Upper lobe of left lung (tissue), 6 donors: ENCODE results near the gene UNC5C. TPM values are rescaled to one million over a fixed set of nuclear protein-coding genes. Genes with fewer than 3 reads are reported as not detected.

Experiments
- ATAC-seq, 2 donors: fragments of 200-7000 bp; cut with Tn5 transposase; one replicate each; pipeline ENCODE4 v1.9.1; 2022; ENCODE audit warnings: mild to moderate bottlenecking in 2 of 2, moderate library complexity in 2 of 2; ENCODE audit not compliant: low FRiP score in 2 of 2
- DNase-seq, 2 donors: peaks; one replicate each; pipeline ENCODE4 v3.0.0-alpha.2; 2019 to 2020
- H3K27ac ChIP-seq, 4 donors: fragments of 200-600 bp; sonication (generic); one replicate each; pipeline ENCODE4 v1.5.1; 2016 to 2019
- H3K27me3 ChIP-seq, 4 donors: fragments of 200-600 bp; sonication (generic); one replicate each; pipeline ENCODE4 v1.5.1; 2017 to 2019
- H3K36me3 ChIP-seq, 4 donors: fragments of 200-600 bp; sonication (generic); one replicate each; pipeline ENCODE4 v1.5.1; 2016 to 2019
- H3K4me1 ChIP-seq, 4 donors: fragments of 200-600 bp; sonication (generic); one replicate each; pipeline ENCODE4 v1.5.1; 2018 to 2019
- H3K4me3 ChIP-seq, 4 donors: fragments of 200-600 bp; sonication (generic); one replicate each; pipeline ENCODE4 v1.5.1; 2017 to 2019; ENCODE audit warnings: mild to moderate bottlenecking in 2 of 4, moderate library complexity in 1 of 4
- H3K9me3 ChIP-seq, 4 donors: fragments of 200-600 bp; sonication (generic); one replicate each; pipeline ENCODE4 v1.5.1; 2018 to 2019
- CTCF ChIP-seq, 6 experiments: fragments of 450-650 bp in 4 of 6; fragments of 200-600 bp in 2 of 6; sonication (generic) in 2 of 6; IDR thresholded peaks; one replicate each; pipeline ENCODE4 v1.5.1; 2016 to 2019; ENCODE audit warnings: antibody characterized with exemption in 6 of 6
- EP300 ChIP-seq, 4 donors: sonication (generic); formaldehyde crosslinking; IDR thresholded peaks; one replicate each; pipeline ENCODE4 v1.5.1; 2017; ENCODE audit warnings: antibody characterized with exemption in 4 of 4, control low read depth in 2 of 4
- POLR2A ChIP-seq, 4 donors: fragments of 450-650 bp; IDR thresholded peaks; one replicate each; pipeline ENCODE4 v1.5.1; 2016 to 2017; ENCODE audit warnings: antibody characterized with exemption in 4 of 4, mild to moderate bottlenecking in 2 of 4
- POLR2AphosphoS5 ChIP-seq, 2 donors: sonication (generic); formaldehyde crosslinking; IDR thresholded peaks; one replicate each; pipeline ENCODE4 v1.5.1; 2017; ENCODE audit warnings: antibody characterized with exemption in 2 of 2
- WGBS, 2 donors: methylation state at CpG; one replicate each; pipeline ENCODE4 v1.1.5; 2017 to 2018; 5-methylcytosine and 5-hydroxymethylcytosine counted together
- total RNA-seq, 6 donors: library from RNA; depleted of rRNA in 4 of 6; stranded (reverse); fragments of >200 nt in 4 of 6; gene quantifications; one replicate each; pipeline versions ENCODE4 v1.1.0 to v1.2.1, GENCODE V29; 2016 to 2021
- donor health status: DM: no; HTN: no; CAD: no; lungs with moderate emphysema.
- donor health status: DM: no; HTN: yes; CAD: no; lungs with severe emphysema.

The UNC5C gene
- total RNA-seq, 6 donors from 2014 or later, result 1.8 to 14.7 (median 3.2) TPM

GRCh38 chr4:95409127-95409526 lies 139.6 kb downstream of the UNC5C start:
- Histone ChIP-seq H3K4me3 (no peak overlapping the region), H3K9me3 (no peaks in the 10 kb centered on the region), H3K36me3 (no peaks in the 10 kb centered on the region), H3K27ac (no peak overlapping the region), H3K27me3 (no peaks in the 10 kb centered on the region), H3K4me1 (no peaks in the 10 kb centered on the region)
- no peak for TF ChIP-seq CTCF (IDR thresholded peaks at IDR 0.05)
- no peak for ATAC-seq
- DNase-seq, result no peak

GRCh38 chr4:95402299-95402698 lies 146.5 kb downstream of the UNC5C start:
- TF ChIP-seq POLR2A (IDR thresholded peaks at IDR 0.05), result no peak
- TF ChIP-seq POLR2AphosphoS5 (IDR thresholded peaks at IDR 0.05), result no peak
- no peak for TF ChIP-seq EP300 (IDR thresholded peaks at IDR 0.05)
- TF ChIP-seq CTCF (IDR thresholded peaks at IDR 0.05), result no peak
- Histone ChIP-seq H3K27me3 (no peaks in the 10 kb centered on the region), H3K36me3 (no peaks in the 10 kb centered on the region), H3K4me1 (no peaks in the 10 kb centered on the region), H3K9me3 (no peaks in the 10 kb centered on the region), H3K4me3 (no peak overlapping the region), H3K27ac (no peak overlapping the region)
- DNase-seq (no peak), ATAC-seq (no peak)

- no peaks in the 10 kb centered on the region for H3K4me1 ChIP-seq
- H3K36me3 ChIP-seq, result no peaks in the 10 kb centered on the region
- H3K9me3 ChIP-seq, result no peaks in the 10 kb centered on the region
- no peak for DNase-seq
- ATAC-seq, result no peak
- no peaks in the 10 kb centered on the region for H3K27me3 ChIP-seq
- TF ChIP-seq CTCF (IDR thresholded peaks at IDR 0.05) (no peak), EP300 (IDR thresholded peaks at IDR 0.05) (no peak), POLR2A (IDR thresholded peaks at IDR 0.05) (no peak), POLR2AphosphoS5 (IDR thresholded peaks at IDR 0.05) (no peak)
- no peak overlapping the region for H3K27ac ChIP-seq
- H3K4me3 ChIP-seq, result no peak overlapping the region
These were observed 150.6 kb downstream of the UNC5C start for GRCh38 chr4:95398217-95398616.

- DNase-seq (no peak), ATAC-seq (no peak)
- no peak for TF ChIP-seq POLR2A (IDR thresholded peaks at IDR 0.05)
- no peak for TF ChIP-seq EP300 (IDR thresholded peaks at IDR 0.05)
- TF ChIP-seq CTCF (IDR thresholded peaks at IDR 0.05), result no peak
- no peak for TF ChIP-seq POLR2AphosphoS5 (IDR thresholded peaks at IDR 0.05)
- no peaks in the 10 kb centered on the region for H3K4me1 ChIP-seq
- no peaks in the 10 kb centered on the region for H3K9me3 ChIP-seq
- H3K27ac ChIP-seq, result no peak overlapping the region
- no peak overlapping the region for H3K4me3 ChIP-seq
- no peaks in the 10 kb centered on the region for H3K27me3 ChIP-seq
- 88 to 92% methylated on average over 2 of the region's 2 CpGs for WGBS, 2 donors
- no peaks in the 10 kb centered on the region for H3K36me3 ChIP-seq
These were observed 153.9 kb downstream of the UNC5C start for GRCh38 chr4:95394752-95395306.

- no peak for DNase-seq
- TF ChIP-seq POLR2AphosphoS5 (IDR thresholded peaks at IDR 0.05), result no peak
- H3K9me3 ChIP-seq, result no peaks in the 10 kb centered on the region
- H3K27me3 ChIP-seq, result no peaks in the 10 kb centered on the region
- 35 to 40% methylated on average over 1 of the region's 1 CpG for WGBS, 2 donors
- no peak overlapping the region for H3K4me3 ChIP-seq
- no peaks in the 10 kb centered on the region for H3K36me3 ChIP-seq
- no peak for ATAC-seq
- no peak overlapping the region for H3K27ac ChIP-seq
- no peaks in the 10 kb centered on the region for H3K4me1 ChIP-seq
These were observed 155.0 kb downstream of the UNC5C start for GRCh38 chr4:95393821-95394220.
